Activated naive CD8-positive, alpha-beta T cell (primary cell): Measurements from ENCODE around the gene HNRNPUL2.
A peak's percentile ranks its signal among the peaks of the same experiment; 100 is the strongest.
"Not testable (repeated sequence)": the region's sequence is repeated elsewhere in the genome, so short reads cannot be mapped to it uniquely, and the experiment has no call there.

ENCODE experiments used
- H3K27ac Mint-ChIP-seq: one replicate; pipeline ENCODE4 v1.8.0; 2021; ENCODE audit warnings: mixed read lengths
- H3K27me3 Mint-ChIP-seq: one replicate; pipeline ENCODE4 v1.8.0; 2021; ENCODE audit warnings: mixed read lengths
- H3K36me3 Mint-ChIP-seq: one replicate; pipeline ENCODE4 v1.8.0; 2021; ENCODE audit warnings: mixed read lengths
- H3K4me1 Mint-ChIP-seq: one replicate; pipeline ENCODE4 v1.8.0; 2021; ENCODE audit warnings: low read depth, mixed read lengths
- H3K4me3 Mint-ChIP-seq: one replicate; pipeline ENCODE4 v1.8.0; 2021; ENCODE audit warnings: mild to moderate bottlenecking, mixed read lengths
- H3K9me3 Mint-ChIP-seq: one replicate; pipeline ENCODE4 v1.8.0; 2021; ENCODE audit warnings: low read depth, mixed read lengths

The HNRNPUL2 gene

GRCh38 chr11:62715150-62716130, 11.8 kb downstream of the HNRNPUL2 start:
- no peaks in the 10 kb centered on the region for H3K9me3 Mint-ChIP-seq
- H3K4me1 Mint-ChIP-seq: peaks cover 49% of the 10 kb centered on the region
- H3K27me3 Mint-ChIP-seq: no peaks in the 10 kb centered on the region
- peak overlapping the region; percentile 75 for H3K27ac Mint-ChIP-seq
- H3K36me3 Mint-ChIP-seq: peaks cover 25% of the 10 kb centered on the region
- no peak overlapping the region for H3K4me3 Mint-ChIP-seq

GRCh38 chr11:62713343-62713742, 13.9 kb downstream of the HNRNPUL2 start:
- no peaks in the 10 kb centered on the region for H3K27me3 Mint-ChIP-seq
- H3K9me3 Mint-ChIP-seq: no peaks in the 10 kb centered on the region
- peaks cover 55% of the 10 kb centered on the region for H3K4me1 Mint-ChIP-seq
- H3K36me3 Mint-ChIP-seq: peaks cover 21% of the 10 kb centered on the region
- no peak overlapping the region for H3K4me3 Mint-ChIP-seq
- H3K27ac Mint-ChIP-seq: peak overlapping the region; percentile 88

GRCh38 chr11:62712861-62713260, 14.4 kb downstream of the HNRNPUL2 start:
- H3K27me3 Mint-ChIP-seq: no peaks in the 10 kb centered on the region
- H3K4me1 Mint-ChIP-seq: peaks cover 56% of the 10 kb centered on the region
- H3K36me3 Mint-ChIP-seq: peaks cover 17% of the 10 kb centered on the region
- no peak overlapping the region for H3K4me3 Mint-ChIP-seq
- H3K9me3 Mint-ChIP-seq: no peaks in the 10 kb centered on the region
- H3K27ac Mint-ChIP-seq: peak overlapping the region; percentile 88

DNA sequence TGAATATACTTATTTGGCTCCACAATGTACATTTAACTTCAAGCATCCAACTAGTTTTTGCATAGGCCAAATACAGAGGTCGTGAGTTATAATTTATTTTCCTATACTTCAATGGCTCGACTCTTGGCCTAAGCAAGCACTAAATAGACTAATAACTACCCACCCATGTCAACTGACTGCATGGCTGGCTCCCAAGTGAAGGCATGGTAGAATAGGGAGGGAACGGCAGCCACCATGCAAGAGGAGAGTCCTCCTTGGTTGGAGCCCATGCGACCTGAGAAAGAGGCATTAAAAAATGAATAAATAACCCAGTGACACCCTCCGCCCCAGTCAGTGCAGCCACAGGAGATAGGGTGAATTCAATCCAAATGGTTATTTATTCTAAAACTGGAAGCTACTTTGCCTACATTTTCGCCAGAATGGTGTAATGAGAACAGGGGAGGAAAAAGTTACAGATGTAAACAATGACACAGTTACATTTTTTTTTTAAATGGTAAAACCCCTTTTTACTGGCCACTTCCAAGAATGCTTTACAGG, 14.9 kb downstream of the HNRNPUL2 start:
- H3K4me1 Mint-ChIP-seq: peaks cover 56% of the 10 kb centered on the region
- peaks cover 17% of the 10 kb centered on the region for H3K36me3 Mint-ChIP-seq
- H3K9me3 Mint-ChIP-seq: no peaks in the 10 kb centered on the region
- H3K27me3 Mint-ChIP-seq: no peaks in the 10 kb centered on the region
- peak overlapping the region; percentile 88 for H3K27ac Mint-ChIP-seq
- peak overlapping the region; percentile 42 for H3K4me3 Mint-ChIP-seq

DNA sequence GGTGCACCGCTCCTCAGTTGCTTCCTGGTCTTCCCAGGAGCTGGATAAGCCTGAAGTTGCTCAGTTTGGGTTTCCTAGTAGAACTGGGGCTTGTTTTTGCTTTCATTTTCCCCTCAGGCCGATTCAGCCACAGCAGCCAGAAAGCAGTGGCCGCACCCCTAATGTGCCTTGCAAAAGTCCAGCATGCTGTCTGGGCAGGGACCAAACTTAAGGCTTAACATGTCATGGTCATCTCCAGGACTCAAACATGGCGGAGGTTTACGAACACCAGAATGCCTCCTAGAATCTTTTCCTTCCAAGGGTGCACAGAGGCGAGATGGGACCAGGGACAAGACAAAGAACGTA, 17.3 kb downstream of the HNRNPUL2 start:
- H3K4me3 Mint-ChIP-seq: peak overlapping the region; percentile 91
- H3K27ac Mint-ChIP-seq: peak overlapping the region; percentile 97
- H3K36me3 Mint-ChIP-seq: peaks cover 12% of the 10 kb centered on the region
- H3K4me1 Mint-ChIP-seq: peaks cover 65% of the 10 kb centered on the region
- no peaks in the 10 kb centered on the region for H3K9me3 Mint-ChIP-seq
- no peaks in the 10 kb centered on the region for H3K27me3 Mint-ChIP-seq

DNA sequence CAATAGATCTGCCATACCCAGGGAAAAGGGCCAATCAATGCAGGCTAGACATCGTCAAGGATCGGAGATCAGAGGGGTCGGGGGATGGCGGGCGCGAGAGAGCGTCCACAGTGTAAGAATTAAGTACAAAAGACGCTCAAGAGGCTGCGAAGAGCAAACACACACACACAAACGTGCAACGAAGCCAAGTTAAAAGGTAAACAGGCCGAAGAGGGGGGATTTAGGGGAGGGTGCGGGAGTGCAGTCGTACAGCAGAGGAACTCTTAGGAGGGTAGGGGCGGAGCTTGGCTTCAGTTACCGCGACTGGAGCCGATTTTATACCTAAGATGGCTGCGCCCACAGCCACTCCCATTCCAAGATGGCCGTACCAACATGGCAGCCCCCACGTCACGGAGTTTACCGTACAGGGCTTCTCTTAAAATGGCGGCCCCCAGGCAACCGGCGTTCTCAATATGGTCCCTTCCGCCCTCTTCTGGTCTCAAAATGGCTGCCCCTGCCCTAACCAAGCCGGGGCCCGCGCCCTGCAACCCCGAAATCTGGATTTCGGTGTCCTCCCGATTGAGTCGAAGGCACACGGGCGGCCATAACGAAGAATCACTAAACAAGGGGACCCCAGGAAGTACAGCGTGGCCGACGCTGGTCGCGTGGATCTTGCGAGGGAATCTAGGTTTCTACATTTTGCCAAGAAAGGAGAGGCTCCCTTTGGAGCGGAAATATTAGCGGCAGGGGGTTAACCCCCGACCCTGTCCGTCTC, 17.8 kb downstream of the HNRNPUL2 start:
- H3K36me3 Mint-ChIP-seq: peaks cover 11% of the 10 kb centered on the region
- peak overlapping the region; percentile 91 for H3K4me3 Mint-ChIP-seq
- H3K4me1 Mint-ChIP-seq: peaks cover 63% of the 10 kb centered on the region
- H3K9me3 Mint-ChIP-seq: no peaks in the 10 kb centered on the region
- H3K27me3 Mint-ChIP-seq: no peaks in the 10 kb centered on the region
- peak overlapping the region; percentile 97 for H3K27ac Mint-ChIP-seq

DNA sequence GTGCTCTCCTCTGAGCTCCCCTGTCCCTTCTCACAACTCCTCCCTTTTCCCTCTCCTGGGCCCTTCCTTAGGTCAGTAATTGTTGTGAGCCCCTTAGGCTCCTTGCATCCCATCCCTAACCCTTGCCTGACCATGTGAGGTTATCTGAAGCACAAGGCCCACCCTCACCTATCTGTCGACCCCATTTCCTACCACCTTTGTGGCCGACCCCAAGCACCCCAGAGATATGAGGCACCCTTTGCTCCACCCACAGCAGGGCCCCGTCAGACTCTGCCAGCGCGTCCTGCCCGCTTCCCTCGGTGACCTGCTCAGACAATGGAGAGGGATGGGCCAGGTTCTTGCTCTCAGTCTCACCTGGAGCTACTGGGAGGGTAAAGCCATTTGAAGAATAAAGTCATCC, 18.5 kb downstream of the HNRNPUL2 start:
- H3K36me3 Mint-ChIP-seq: peaks cover 9% of the 10 kb centered on the region
- H3K27ac Mint-ChIP-seq: peak overlapping the region; percentile 97
- peak overlapping the region; percentile 91 for H3K4me3 Mint-ChIP-seq
- peaks cover 58% of the 10 kb centered on the region for H3K4me1 Mint-ChIP-seq
- no peaks in the 10 kb centered on the region for H3K27me3 Mint-ChIP-seq
- H3K9me3 Mint-ChIP-seq: no peaks in the 10 kb centered on the region

GRCh38 chr11:62708392-62708791, 18.9 kb downstream of the HNRNPUL2 start:
- Mint-ChIP-seq H3K4me3 (peak overlapping the region; percentile 91), H3K36me3 (peaks cover 9% of the 10 kb centered on the region)

DNA sequence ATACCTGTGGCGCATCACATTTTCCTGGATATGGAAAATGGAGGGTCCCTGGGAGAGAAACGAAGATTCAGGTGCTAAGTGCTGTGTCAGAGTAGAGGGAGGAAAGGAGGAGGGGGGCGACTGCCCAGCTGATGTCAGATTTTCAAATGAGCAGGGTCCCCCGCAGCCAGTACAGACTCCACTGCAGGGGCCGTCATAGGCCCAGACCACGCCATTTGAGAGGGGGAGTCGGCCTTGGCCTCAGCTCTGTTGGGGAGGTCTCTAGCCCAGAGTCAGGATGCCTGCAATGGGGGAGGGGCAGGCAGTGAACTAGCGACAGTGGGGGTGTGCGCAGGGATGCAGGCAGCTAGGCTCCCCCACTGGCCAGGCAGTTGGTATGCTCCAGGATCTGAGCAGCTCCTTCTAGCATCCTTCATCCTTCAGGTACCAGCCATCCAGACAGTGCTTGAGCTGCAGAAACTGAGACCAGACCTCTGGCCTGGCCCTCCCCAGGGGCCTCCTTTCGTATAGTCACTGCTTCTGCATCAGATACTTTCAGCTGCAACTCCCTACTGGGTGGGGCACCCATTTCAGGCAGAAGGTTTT, 19.9 kb downstream of the HNRNPUL2 start, which contains the start of the genes BSCL2 and GNG3:
Gene BSCL2, minus strand, starts transcription at position 148 of the 585 bp plus-strand sequence. CDS start 229 bp downstream, outside the sequence.
Gene GNG3, plus strand, starts transcription at position 400 of the 585 bp plus-strand sequence. CDS start 620 bp downstream, outside the sequence.
- Mint-ChIP-seq H3K4me1 (peaks cover 45% of the 10 kb centered on the region), H3K27me3 (no peaks in the 10 kb centered on the region), H3K27ac (peak within 1 kb of the TSS; percentile 97), H3K4me3 (peak within 1 kb of the TSS; percentile 91), H3K9me3 (no peaks in the 10 kb centered on the region), H3K36me3 (peaks cover 9% of the 10 kb centered on the region)

More at GRCh38 chr11:62708392-62708791, 18.9 kb downstream of the HNRNPUL2 start:
- Mint-ChIP-seq H3K27me3 (no peaks in the 10 kb centered on the region), H3K4me1 (peaks cover 55% of the 10 kb centered on the region), H3K9me3 (no peaks in the 10 kb centered on the region), H3K27ac (peak overlapping the region; percentile 97)

DNA sequence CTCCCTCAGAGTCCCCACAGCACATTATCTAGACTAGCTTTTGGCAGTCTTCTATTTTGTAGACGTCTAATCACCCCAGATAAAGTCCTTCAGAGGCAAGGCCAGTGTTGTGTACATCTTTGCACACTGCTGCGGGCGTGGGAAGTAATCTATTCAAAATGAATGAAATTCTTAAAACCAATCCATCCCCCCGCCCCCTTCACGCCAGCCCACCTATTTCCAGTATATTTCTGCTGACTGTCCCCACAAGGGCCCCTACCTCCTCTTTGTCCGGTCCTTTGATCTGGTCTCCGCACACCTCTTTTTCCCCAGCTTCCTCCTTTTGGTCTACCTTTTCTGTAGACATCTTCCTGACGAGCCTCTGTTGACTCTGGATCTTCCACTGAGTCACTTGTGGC, 20.4 kb downstream of the HNRNPUL2 start:
- peak overlapping the region; percentile 73 for H3K4me3 Mint-ChIP-seq
- no peaks in the 10 kb centered on the region for H3K9me3 Mint-ChIP-seq
- no peaks in the 10 kb centered on the region for H3K27me3 Mint-ChIP-seq
- H3K27ac Mint-ChIP-seq: peak overlapping the region; percentile 78
- H3K4me1 Mint-ChIP-seq: peaks cover 41% of the 10 kb centered on the region
- peaks cover 7% of the 10 kb centered on the region for H3K36me3 Mint-ChIP-seq

- Mint-ChIP-seq H3K4me3 (peak overlapping the region; percentile 87), H3K27ac (peak overlapping the region; percentile 78), H3K9me3 (no peaks in the 10 kb centered on the region), H3K36me3 (peaks cover 8% of the 10 kb centered on the region), H3K27me3 (no peaks in the 10 kb centered on the region), H3K4me1 (peaks cover 41% of the 10 kb centered on the region)
Measured at GRCh38 chr11:62705880-62706849, 21.1 kb downstream of the HNRNPUL2 start.

DNA sequence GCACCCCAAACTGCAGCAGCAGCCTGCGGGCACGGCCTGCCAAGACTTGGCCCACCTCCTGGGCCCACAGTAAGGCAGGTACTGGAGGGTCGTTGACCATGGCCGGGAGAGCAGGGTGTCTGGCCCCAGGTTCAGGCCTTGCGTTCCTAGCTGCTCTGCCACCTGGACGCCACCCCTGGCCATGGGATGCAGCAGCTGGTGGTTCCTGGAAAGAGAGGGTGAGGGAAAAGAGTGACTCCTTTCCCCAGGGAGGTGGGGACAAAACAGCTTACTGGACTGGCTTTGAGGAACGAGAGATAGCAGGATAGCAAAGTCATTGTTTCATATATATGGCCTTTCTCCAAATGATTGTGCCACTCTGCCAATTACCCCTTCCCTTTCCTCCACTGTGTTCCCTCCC, 21.8 kb downstream of the HNRNPUL2 start:
- Mint-ChIP-seq H3K27me3 (no peaks in the 10 kb centered on the region), H3K4me3 (peak overlapping the region; percentile 87), H3K4me1 (peaks cover 39% of the 10 kb centered on the region), H3K9me3 (no peaks in the 10 kb centered on the region), H3K36me3 (peaks cover 7% of the 10 kb centered on the region), H3K27ac (peak overlapping the region; percentile 70)

GRCh38 chr11:62703921-62704320, 23.3 kb downstream of the HNRNPUL2 start:
- not testable (repeated sequence) for H3K9me3 Mint-ChIP-seq, H3K27ac Mint-ChIP-seq, H3K27me3 Mint-ChIP-seq, H3K36me3 Mint-ChIP-seq, H3K4me3 Mint-ChIP-seq
- H3K4me1 Mint-ChIP-seq: peaks cover 30% of the 10 kb centered on the region
